Thymus (tissue), 11 donors: ENCODE results near the gene ZMYND19. TPM values are rescaled to one million over a fixed set of nuclear protein-coding genes. Genes with fewer than 3 reads are reported as not detected.
A peak's percentile ranks its signal among the peaks of the same experiment; 100 is the strongest.
"Not testable (repeated sequence)": the region's sequence is repeated elsewhere in the genome, so short reads cannot be mapped to it uniquely, and the experiment has no call there.

Experiments
- DNase-seq, 9 donors: peaks; one replicate each; pipeline ENCODE4 v3.0.0-alpha.2; 2013; ENCODE audit warnings: low spot score in 9 of 9, low read depth in 6 of 9, missing footprints in 1 of 9
- H3K27ac ChIP-seq, 2 donors: one replicate each; pipeline ENCODE4 v1.5.1; 2013; ENCODE audit warnings: control low read depth in 1 of 2, low read depth in 1 of 2, low read length in 1 of 2, mild to moderate bottlenecking in 1 of 2, moderate library complexity in 1 of 2
- H3K27me3 ChIP-seq, 2 donors: one replicate each; pipeline ENCODE4 v1.5.1; 2013; ENCODE audit warnings: low read length in 1 of 2; ENCODE audit not compliant: control insufficient read depth in 2 of 2, insufficient read depth in 1 of 2
- H3K36me3 ChIP-seq, 2 donors: one replicate each; pipeline ENCODE4 v1.5.1; 2013; ENCODE audit warnings: low read length in 1 of 2, mild to moderate bottlenecking in 1 of 2, moderate library complexity in 1 of 2; ENCODE audit not compliant: control insufficient read depth in 2 of 2, insufficient read depth in 2 of 2
- H3K4me1 ChIP-seq, 2 donors: one replicate each; pipeline ENCODE4 v1.5.1; 2013; ENCODE audit warnings: low read length in 2 of 2; ENCODE audit not compliant: control insufficient read depth in 2 of 2, insufficient read depth in 2 of 2
- H3K4me3 ChIP-seq, 2 donors: one replicate each; pipeline ENCODE4 v1.5.1; 2013; ENCODE audit warnings: low read length in 2 of 2, control low read depth in 1 of 2, mild to moderate bottlenecking in 1 of 2
- H3K9me3 ChIP-seq, 2 donors: one replicate each; pipeline ENCODE4 v1.5.1; 2013; ENCODE audit warnings: low read length in 1 of 2, mild to moderate bottlenecking in 1 of 2; ENCODE audit not compliant: control insufficient read depth in 2 of 2, insufficient read depth in 1 of 2
- whole genome bisulfite sequencing: extraction: QIAGEN DNeasy Blood & Tissue Kit; methylation state at CpG from one replicate; pipeline ENCODE4 v1.1.7; 2013; 5-methylcytosine and 5-hydroxymethylcytosine counted together
- polyA plus RNA-seq: library from polyadenylated mRNA; stranded (reverse); fragments of 200-250 nt; gene quantifications from one replicate; pipeline ENCODE4 v1.2.3, GENCODE V29; 2013
- total RNA-seq: library from RNA; stranded (reverse); fragments of 120-200 nt; gene quantifications from one replicate; pipeline ENCODE4 v1.2.4, GENCODE V29; 2013
- donor health status: healthy.

ZMYND19 gene
- total and polyA plus RNA-seq, 2 donors, result 20.7 to 20.9 TPM

- Histone ChIP-seq H3K36me3 (no peaks in the 10 kb centered on the region), H3K4me1 (peaks cover 8 to 17% of the 10 kb centered on the region in 2 donors), H3K9me3 (peaks cover 0 to 4% of the 10 kb centered on the region in 2 donors), H3K4me3 (no peak overlapping the region), H3K27me3 (no peaks in the 10 kb centered on the region), H3K27ac (no peak overlapping the region)
- WGBS, result 96% methylated on average over 23 of the region's 23 CpGs
- no peak for DNase-seq
Measured at GRCh38 chr9:137547687-137548543, 42.4 kb downstream of the ZMYND19 start.

DNA sequence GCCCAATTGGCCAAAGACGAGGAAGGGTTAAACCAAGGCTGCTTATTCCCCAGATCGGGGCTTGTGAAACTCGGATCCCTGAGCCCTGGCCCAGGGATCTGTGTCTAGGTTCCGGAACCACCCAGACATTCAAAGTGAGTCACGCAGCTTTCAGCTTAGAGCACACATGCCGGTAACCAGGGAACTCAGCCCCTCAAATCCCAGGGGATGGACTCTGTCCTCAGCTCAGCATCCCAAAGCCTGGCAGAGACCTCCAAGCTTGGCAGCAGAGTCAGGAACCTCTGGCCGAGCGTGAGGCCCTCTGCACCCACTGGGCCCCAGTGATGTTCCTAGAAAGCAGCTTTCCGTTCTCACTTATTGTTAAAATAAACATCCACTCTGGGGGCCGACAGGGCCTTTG is 45.2 kb downstream of the ZMYND19 start:
- no peaks in the 10 kb centered on the region for H3K36me3 ChIP-seq
- peaks cover 6% of the 10 kb centered on the region in 2 donors for H3K4me1 ChIP-seq
- H3K9me3 ChIP-seq, result peaks cover 0 to 4% of the 10 kb centered on the region in 2 donors
- no peak for DNase-seq
- no peaks in the 10 kb centered on the region for H3K27me3 ChIP-seq
- no peak overlapping the region for H3K27ac ChIP-seq
- 95% methylated on average over 10 of the region's 10 CpGs for WGBS
- H3K4me3 ChIP-seq, result no peak overlapping the region

- no peak for DNase-seq
- H3K27ac ChIP-seq, result no peak overlapping the region
- no peaks in the 10 kb centered on the region for H3K36me3 ChIP-seq
- 97% methylated on average over 12 of the region's 12 CpGs for WGBS
- H3K4me1 ChIP-seq, result no peaks in the 10 kb centered on the region
- H3K27me3 ChIP-seq, result no peaks in the 10 kb centered on the region
- H3K4me3 ChIP-seq, result no peak overlapping the region
- H3K9me3 ChIP-seq, result peaks cover 0 to 4% of the 10 kb centered on the region in 2 donors
Measured at GRCh38 chr9:137544176-137544760, 46.0 kb downstream of the ZMYND19 start.

DNA sequence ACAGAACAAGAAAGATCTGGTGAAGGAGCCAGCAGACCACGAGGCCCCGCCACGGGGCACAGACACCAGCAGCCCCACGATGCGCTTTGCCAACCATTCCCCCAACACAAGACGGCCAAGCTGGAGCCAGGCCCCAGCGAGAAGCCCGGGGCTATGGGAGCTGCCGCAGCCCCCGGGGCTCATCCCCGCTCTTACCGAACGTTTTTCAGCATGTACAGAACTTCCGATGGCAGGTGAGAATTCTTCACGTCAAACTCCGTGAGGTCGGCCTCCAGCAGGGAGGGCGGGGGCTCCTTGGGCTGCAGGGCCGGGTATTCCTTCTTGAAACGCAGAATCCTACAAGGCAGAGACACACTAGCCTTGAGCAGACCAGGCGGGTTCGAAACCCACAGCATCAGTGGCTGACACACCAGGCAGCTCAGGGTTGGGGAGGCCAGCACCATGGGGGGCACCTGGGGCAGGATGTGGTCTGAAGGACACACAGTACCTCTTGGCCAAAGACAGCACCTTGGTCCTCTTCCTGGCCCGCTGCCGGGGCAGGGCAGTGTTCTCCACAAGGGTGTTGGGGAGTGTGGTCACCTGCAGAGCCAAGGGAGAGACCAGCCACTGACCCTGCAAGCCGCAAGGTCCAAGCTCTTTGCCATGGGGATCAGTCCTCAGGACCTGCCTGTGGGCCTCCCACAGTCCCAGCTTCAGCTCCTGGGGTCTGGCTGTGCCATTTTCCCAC is 46.9 kb downstream of the ZMYND19 start:
- H3K27me3 ChIP-seq, result no peaks in the 10 kb centered on the region
- 96% methylated on average over 25 of the region's 25 CpGs for WGBS
- no peak overlapping the region for H3K27ac ChIP-seq
- H3K4me1 ChIP-seq, result no peaks in the 10 kb centered on the region
- H3K4me3 ChIP-seq, result no peak overlapping the region
- no peak for DNase-seq
- peaks cover 0 to 4% of the 10 kb centered on the region in 2 donors for H3K9me3 ChIP-seq
- no peaks in the 10 kb centered on the region for H3K36me3 ChIP-seq

- DNase-seq, result no peak
- H3K4me3 ChIP-seq, result no peak overlapping the region
- H3K36me3 ChIP-seq, result no peaks in the 10 kb centered on the region
- H3K27ac ChIP-seq, result no peak overlapping the region
- WGBS, result 98% methylated on average over 20 of the region's 20 CpGs
- peaks cover 0 to 7% of the 10 kb centered on the region in 2 donors for H3K9me3 ChIP-seq
- H3K4me1 ChIP-seq, result no peaks in the 10 kb centered on the region
- H3K27me3 ChIP-seq, result no peaks in the 10 kb centered on the region
Measured at GRCh38 chr9:137542486-137542885, 47.8 kb downstream of the ZMYND19 start.

GRCh38 chr9:137540536-137540935 is 49.8 kb downstream of the ZMYND19 start:
- Histone ChIP-seq H3K27me3 (no peaks in the 10 kb centered on the region), H3K36me3 (no peaks in the 10 kb centered on the region), H3K4me3 (no peak overlapping the region), H3K27ac (no peak overlapping the region), H3K9me3 (peaks cover 0 to 14% of the 10 kb centered on the region in 2 donors), H3K4me1 (peaks cover 0 to 10% of the 10 kb centered on the region in 2 donors)
- 98% methylated on average over 18 of the region's 18 CpGs for WGBS
- DNase-seq, result no peak

DNA sequence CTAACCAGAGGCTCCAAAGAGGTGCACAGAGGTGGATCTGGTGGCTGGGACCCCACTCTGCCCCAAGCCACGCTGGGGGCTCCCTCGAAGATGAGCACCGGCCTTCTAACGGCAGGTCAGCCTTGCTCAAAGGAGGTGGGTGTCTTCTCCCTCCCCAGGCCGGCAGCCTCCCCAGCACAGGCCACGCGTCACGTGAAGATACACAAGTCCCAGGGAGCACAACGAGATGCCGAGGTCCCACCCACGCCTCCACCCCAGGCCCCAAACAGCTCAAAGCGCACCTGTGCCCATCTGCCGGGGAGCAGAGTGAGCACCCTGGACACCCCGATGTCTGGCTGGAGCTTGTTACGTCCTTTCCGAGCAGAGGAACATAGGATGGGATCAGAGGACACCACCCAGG is 52.3 kb downstream of the ZMYND19 start:
- Histone ChIP-seq H3K27ac (no peak overlapping the region), H3K36me3 (no peaks in the 10 kb centered on the region), H3K27me3 (no peaks in the 10 kb centered on the region), H3K9me3 (peaks cover 0 to 14% of the 10 kb centered on the region in 2 donors), H3K4me1 (peaks cover 0 to 16% of the 10 kb centered on the region in 2 donors), H3K4me3 (no peak overlapping the region)
- 98% methylated on average over 16 of the region's 16 CpGs for WGBS
- DNase-seq, result no peak

- not testable (repeated sequence) for H3K36me3 ChIP-seq
- WGBS, result 24% methylated on average over 16 of the region's 16 CpGs
Measured at GRCh38 chr9:137536594-137537131, 53.6 kb downstream of the ZMYND19 start.

GRCh38 chr9:137535120-137535428 is 55.2 kb downstream of the ZMYND19 start:
- Histone ChIP-seq H3K27ac (no peak overlapping the region), H3K27me3 (no peaks in the 10 kb centered on the region), H3K4me3 (no peak overlapping the region), H3K36me3 (no peaks in the 10 kb centered on the region), H3K4me1 (peaks cover 0 to 26% of the 10 kb centered on the region in 2 donors), H3K9me3 (peaks cover 0 to 14% of the 10 kb centered on the region in 2 donors)
- no peak for DNase-seq

More at GRCh38 chr9:137536594-137537131, 53.6 kb downstream of the ZMYND19 start:
- H3K27me3 ChIP-seq, H3K4me3 ChIP-seq: not testable (repeated sequence)
- Histone ChIP-seq H3K27ac (peak overlapping the region; percentile 41 to 58), H3K4me1 (peaks cover 0 to 19% of the 10 kb centered on the region in 2 donors), H3K9me3 (peaks cover 0 to 14% of the 10 kb centered on the region in 2 donors)
- peak in 4 of 9 donors; percentile 5 to 58 (median 26) for DNase-seq
